ENCODE data around the gene NECTIN2.

Gene NECTIN2

GRCh38 chr19:44927746-44928145, 81.6 kb downstream of the NECTIN2 start:
- DNase-seq (ENCODE audit: low read depth): no peak
- TF ChIP-seq, protein P1, sequence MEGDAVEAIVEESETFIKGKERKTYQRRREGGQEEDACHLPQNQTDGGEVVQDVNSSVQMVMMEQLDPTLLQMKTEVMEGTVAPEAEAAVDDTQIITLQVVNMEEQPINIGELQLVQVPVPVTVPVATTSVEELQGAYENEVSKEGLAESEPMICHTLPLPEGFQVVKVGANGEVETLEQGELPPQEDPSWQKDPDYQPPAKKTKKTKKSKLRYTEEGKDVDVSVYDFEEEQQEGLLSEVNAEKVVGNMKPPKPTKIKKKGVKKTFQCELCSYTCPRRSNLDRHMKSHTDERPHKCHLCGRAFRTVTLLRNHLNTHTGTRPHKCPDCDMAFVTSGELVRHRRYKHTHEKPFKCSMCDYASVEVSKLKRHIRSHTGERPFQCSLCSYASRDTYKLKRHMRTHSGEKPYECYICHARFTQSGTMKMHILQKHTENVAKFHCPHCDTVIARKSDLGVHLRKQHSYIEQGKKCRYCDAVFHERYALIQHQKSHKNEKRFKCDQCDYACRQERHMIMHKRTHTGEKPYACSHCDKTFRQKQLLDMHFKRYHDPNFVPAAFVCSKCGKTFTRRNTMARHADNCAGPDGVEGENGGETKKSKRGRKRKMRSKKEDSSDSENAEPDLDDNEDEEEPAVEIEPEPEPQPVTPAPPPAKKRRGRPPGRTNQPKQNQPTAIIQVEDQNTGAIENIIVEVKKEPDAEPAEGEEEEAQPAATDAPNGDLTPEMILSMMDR (IDR thresholded peaks at IDR 0.05; ENCODE audit: insufficient read depth, low read depth, low read length, missing control alignments): no peak
- H3K4me3 ChIP-seq (ENCODE audit: low read depth, low read length): no peak overlapping the region

DNA sequence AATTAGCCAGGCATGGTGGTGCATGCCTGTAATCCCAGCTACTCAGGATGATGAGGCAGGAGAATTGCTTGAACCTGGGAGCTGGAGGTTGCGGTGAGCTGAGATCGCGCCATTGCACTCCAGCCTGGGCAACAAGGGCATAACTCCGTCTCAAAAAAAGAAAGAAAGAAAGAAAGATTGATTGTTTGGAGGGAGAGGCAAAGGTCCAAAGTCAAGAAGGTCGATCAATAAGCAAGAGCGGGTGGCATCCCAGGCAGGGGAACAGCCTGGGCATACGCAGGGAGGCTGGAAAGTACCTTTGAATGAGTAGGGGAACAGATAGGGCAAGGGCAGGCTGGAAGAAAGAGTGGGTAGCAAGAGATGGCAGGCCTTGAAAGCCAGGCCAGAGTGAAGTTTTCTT, 84.0 kb downstream of the NECTIN2 start:
- DNase-seq (ENCODE audit: low read depth): no peak
- TF ChIP-seq, protein P1 (IDR thresholded peaks at IDR 0.05; ENCODE audit: insufficient read depth, low read depth, low read length, missing control alignments): no peak
- no peak overlapping the region for H3K4me3 ChIP-seq (ENCODE audit: low read depth, low read length)

- DNase-seq (ENCODE audit: low read depth): no peak
- TF ChIP-seq, protein P1 (IDR thresholded peaks at IDR 0.05; ENCODE audit: insufficient read depth, low read depth, low read length, missing control alignments): no peak
- H3K4me3 ChIP-seq (ENCODE audit: low read depth, low read length): no peak overlapping the region
These were observed 85.4 kb downstream of the NECTIN2 start for GRCh38 chr19:44931541-44931940.
